GM19452 (cell line): ENCODE data around the gene ZNF674.
"Not testable (repeated sequence)": the region's sequence is repeated elsewhere in the genome, so short reads cannot be mapped to it uniquely, and the experiment has no call there.

ENCODE experiments used
- ATAC-seq: cut with Tn5 transposase; IDR thresholded peaks from one replicate; pipeline ENCODE4 v1.9.1; 2021; ENCODE audit not compliant: unreplicated experiment

The ZNF674 gene

GRCh38 chrX:46478634-46479033 lies 66.6 kb downstream of the ZNF674 start:
- not testable (repeated sequence) for ATAC-seq

GRCh38 chrX:46477435-46477834 lies 67.8 kb downstream of the ZNF674 start:
- ATAC-seq, result no peak

GRCh38 chrX:46465203-46465602 lies 80.0 kb downstream of the ZNF674 start:
- ATAC-seq, result no peak

DNA sequence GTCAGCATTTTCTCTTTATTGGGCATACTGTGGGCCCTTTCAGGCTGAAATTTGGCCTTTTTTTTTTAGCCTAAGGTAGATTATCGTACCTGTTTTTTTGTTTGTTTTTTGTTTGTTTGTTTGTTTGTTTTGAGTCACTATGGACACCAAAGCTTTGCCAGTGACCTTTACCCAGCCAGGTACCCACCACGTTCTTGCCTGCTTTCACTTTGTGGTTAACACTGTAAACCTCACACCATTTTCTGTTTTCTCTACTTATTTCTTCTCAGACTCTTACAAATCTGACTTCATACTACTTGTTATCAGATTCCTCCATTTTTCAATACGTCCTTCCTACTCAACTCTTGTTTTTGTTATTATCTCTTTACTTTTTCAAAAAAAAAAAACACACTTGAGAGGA lies 81.5 kb downstream of the ZNF674 start:
- no peak for ATAC-seq

DNA sequence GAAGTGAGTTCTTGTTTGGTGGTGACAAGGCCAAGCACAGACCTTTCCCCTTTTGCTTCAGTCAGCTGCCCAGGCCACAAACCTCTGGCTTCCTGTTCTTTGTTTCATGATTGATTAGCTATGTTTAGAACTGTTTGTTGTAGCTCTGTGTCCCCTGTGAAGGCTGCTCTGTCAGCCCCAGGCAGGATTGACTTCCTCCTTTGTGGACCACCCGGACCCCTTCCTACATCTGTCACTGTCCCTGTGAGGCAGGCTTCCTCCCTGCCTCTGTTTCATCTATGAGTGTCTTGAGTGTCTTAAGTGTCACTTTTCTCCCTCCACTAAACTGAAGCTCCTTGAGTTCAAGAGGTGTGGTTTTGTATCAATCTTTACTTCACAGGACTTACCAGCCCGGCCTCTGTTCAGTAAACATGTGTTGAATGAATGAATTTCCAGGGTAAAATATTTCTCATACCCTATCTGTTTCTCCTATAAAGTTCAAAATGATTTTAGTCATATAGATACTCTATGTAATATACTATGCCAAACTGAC lies 83.5 kb downstream of the ZNF674 start:
- peak; percentile 95 for ATAC-seq

DNA sequence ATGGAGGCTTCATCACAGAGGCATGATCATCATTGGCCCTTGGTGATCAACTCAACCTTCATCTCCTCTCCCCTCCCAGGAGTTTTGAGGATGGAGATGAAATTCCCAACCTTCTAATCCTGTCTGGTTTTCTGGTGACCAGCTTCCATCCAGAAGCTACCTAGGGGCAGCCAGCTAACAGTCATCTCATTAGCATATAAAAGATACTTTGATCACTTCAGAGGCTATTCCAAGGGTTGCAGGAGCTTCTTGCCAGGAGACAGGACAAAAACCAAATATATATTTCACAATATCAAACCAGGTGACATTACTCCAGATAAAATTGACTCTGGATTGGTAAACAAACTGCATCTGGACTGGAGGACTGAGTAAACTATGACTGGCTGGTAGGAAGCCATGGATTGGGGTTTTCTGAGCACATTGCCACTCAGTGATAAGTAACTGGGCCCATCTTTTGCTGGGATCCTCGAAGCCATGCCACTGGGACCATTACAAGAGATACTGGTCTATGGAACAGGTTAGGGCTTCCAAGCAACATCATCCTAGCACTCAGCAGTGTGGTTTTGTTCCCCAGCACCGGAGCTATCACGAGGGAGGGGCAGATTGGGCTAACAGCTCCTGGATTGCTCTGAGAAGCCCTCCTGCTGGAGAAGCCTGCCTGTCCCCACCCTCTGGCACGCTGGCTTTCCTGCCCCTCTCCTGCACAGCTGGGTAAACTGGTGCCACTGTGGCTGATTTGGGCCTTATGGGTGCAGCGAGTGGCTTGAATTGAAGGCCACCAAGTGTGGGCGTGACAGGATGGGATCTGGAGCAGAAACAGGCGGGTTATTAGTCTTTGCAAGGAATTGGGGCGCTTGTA lies 84.2 kb downstream of the ZNF674 start:
- ATAC-seq, result peak; percentile 17

- no peak for ATAC-seq
These were observed 85.6 kb downstream of the ZNF674 start for GRCh38 chrX:46459603-46460002.

GRCh38 chrX:46456125-46456922 lies 88.9 kb downstream of the ZNF674 start:
- ATAC-seq, result no peak
